Coronary artery (tissue), 2 donors: ENCODE data around the gene SEMA6A.

Source experiments
- DNase-seq: peaks from one replicate; pipeline ENCODE4 v3.0.0-alpha.2; 2017; ENCODE audit warnings: low spot score
- H3K27ac ChIP-seq, 2 donors: fragments of 200-600 bp; sonication (generic); one replicate each; pipeline ENCODE4 v1.5.1; 2016 to 2019
- H3K4me3 ChIP-seq: fragments of 200-600 bp; sonication (generic); 2 replicates; pipeline ENCODE4 v1.5.1; 2016; ENCODE audit warnings: mild to moderate bottlenecking, moderate library complexity
- CTCF ChIP-seq: fragments of 200-600 bp; sonication (generic); IDR thresholded peaks from one replicate; pipeline ENCODE4 v1.5.1; 2019; ENCODE audit warnings: antibody characterized with exemption

Gene SEMA6A

GRCh38 chr5:116440457-116441001 lies 134.1 kb downstream of the SEMA6A start:
- no peak for DNase-seq

DNA sequence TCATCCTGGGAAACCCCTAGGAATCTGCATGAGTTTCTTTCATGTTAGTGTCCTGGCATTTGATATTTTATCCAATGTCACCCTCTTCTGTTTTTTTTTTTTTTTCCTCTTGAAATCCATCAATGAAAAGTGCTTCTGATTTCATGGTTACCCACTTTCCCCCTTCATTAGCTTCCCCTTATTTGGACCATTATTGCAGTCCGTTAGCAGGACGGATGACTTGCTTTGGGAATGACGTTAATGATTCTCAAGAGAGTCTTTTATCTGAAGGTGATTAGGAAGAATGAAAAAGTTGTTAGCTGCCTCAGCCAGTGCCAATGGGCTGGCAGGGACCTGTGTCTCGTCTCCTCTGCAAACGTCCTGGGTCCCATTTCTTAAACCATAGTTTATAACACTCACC lies 134.7 kb downstream of the SEMA6A start:
- DNase-seq, result no peak
- Histone ChIP-seq H3K4me3 (no peak overlapping the region), H3K27ac (no peak overlapping the region)
- TF ChIP-seq CTCF, result no peak

More at GRCh38 chr5:116440457-116441001, 134.1 kb downstream of the SEMA6A start:
- Histone ChIP-seq H3K4me3 (no peak overlapping the region), H3K27ac (no peak overlapping the region)
- TF ChIP-seq CTCF, result no peak

DNA sequence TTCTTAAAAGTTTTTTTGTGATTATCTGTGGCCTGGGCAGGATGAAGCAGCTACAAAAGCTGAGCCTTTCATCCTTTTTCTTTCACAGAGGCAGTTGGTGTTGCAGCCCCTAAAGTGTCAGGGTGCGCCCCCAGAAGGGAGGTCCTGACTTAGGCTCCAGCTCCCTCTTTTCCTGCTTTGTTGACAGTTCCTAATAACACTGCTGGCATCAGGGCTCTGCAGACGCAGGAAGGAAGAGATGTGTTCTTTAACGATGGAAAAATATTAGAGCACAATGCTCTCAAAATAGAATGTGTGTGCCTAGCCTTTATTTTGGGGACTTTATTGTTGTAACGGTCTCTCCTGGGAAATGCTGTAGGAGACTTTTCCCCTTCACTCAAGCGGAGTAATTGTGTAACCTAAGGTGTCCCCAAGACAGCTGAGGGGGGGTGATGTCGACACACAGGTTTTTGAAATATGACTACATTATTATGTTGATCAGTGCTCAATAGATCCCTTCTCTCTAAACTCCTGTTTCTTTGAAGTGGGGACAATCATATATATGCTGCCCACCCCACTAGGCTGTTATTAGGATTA lies 135.6 kb downstream of the SEMA6A start:
- TF ChIP-seq CTCF, result no peak
- no peak overlapping the region for H3K4me3 ChIP-seq
- DNase-seq, result no peak
- no peak overlapping the region for H3K27ac ChIP-seq

GRCh38 chr5:116437922-116438578 lies 136.6 kb downstream of the SEMA6A start:
- no peak for TF ChIP-seq CTCF
- no peak for DNase-seq

DNA sequence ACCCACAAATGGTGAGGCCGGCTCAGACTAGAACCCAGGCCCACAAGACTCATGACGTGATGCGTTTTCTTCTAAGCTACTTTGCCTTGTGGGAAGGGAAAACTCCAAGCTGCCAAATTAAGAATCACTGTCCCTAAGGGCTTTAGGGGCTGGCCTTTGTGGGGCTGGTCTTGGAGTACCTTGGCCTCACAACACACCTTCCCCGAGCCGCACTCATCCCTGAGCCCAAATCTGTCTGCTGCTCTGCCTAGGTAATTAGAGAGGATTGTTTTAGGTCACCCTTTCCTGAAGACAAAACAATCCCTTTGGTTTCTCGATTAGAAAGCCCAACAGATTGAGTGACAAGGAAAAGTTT lies 137.3 kb downstream of the SEMA6A start:
- DNase-seq, result no peak
- TF ChIP-seq CTCF, result no peak
- H3K27ac ChIP-seq, result no peak overlapping the region
- H3K4me3 ChIP-seq, result no peak overlapping the region

More at GRCh38 chr5:116437922-116438578, 136.6 kb downstream of the SEMA6A start:
- Histone ChIP-seq H3K27ac (no peak overlapping the region), H3K4me3 (no peak overlapping the region)

- no peak overlapping the region for H3K27ac ChIP-seq
- no peak overlapping the region for H3K4me3 ChIP-seq
- TF ChIP-seq CTCF, result no peak
- no peak for DNase-seq
Measured at GRCh38 chr5:116436674-116437350, 137.8 kb downstream of the SEMA6A start.

GRCh38 chr5:116428966-116429365 lies 145.7 kb downstream of the SEMA6A start:
- H3K27ac ChIP-seq, result no peak overlapping the region
- H3K4me3 ChIP-seq, result no peak overlapping the region
- TF ChIP-seq CTCF, result no peak
- DNase-seq, result no peak
